Body of pancreas (tissue), 4 donors: Measurements from ENCODE around the gene TOB2. TPM values are rescaled to one million over a fixed set of nuclear protein-coding genes. Genes with fewer than 3 reads are reported as not detected.
A peak's percentile ranks its signal among the peaks of the same experiment; 100 is the strongest.

ENCODE experiments used
- ATAC-seq: fragments of 150-250 bp; one replicate; pipeline ENCODE4 v1.9.1; 2016
- DNase-seq, 4 donors: peaks; one replicate each; pipeline ENCODE4 v3.0.0-alpha.2; 2019
- H3K27ac ChIP-seq, 4 donors: fragments of 200-600 bp; sonication (generic); 1 replicate in 3 of 4; 2 replicates in 1 of 4; pipeline versions ENCODE4 v1.5.1 to v1.6.1; 2016 to 2019; ENCODE audit warnings: mild to moderate bottlenecking in 1 of 4, mixed read lengths in 1 of 4, moderate library complexity in 1 of 4
- H3K27me3 ChIP-seq, 2 donors: fragments of 200-600 bp; sonication (generic); one replicate each; pipeline ENCODE4 v1.6.0; 2016; ENCODE audit warnings: mild to moderate bottlenecking in 1 of 2
- H3K36me3 ChIP-seq, 2 donors: fragments of 200-600 bp; sonication (generic); replicated peaks in 1 of 2; 2 replicates each; pipeline ENCODE4 v1.5.1; 2016; ENCODE audit warnings: low read depth in 2 of 2; ENCODE audit not compliant: insufficient read depth in 1 of 2
- H3K4me1 ChIP-seq: fragments of 200-600 bp; sonication (generic); one replicate; pipeline ENCODE4 v1.6.0; 2016
- H3K4me3 ChIP-seq, 2 donors: fragments of 200-600 bp; sonication (generic); 1 replicate in 1 of 2; 2 replicates in 1 of 2; pipeline ENCODE4 v1.5.1; 2016 to 2019
- H3K9me3 ChIP-seq, 3 donors: fragments of 200-600 bp; sonication (generic); 1 replicate in 2 of 3; 2 replicates in 1 of 3; pipeline ENCODE4 v1.5.1; 2016
- CTCF ChIP-seq, 7 experiments: fragments of 450-650 bp in 4 of 7; fragments of 200-600 bp in 3 of 7; sonication (generic) in 3 of 7; IDR thresholded peaks; one replicate each; pipeline ENCODE4 v1.5.1; 2016 to 2019; ENCODE audit warnings: antibody characterized with exemption in 7 of 7
- POLR2A ChIP-seq, 3 donors: fragments of 450-650 bp; IDR thresholded peaks; one replicate each; pipeline ENCODE4 v1.6.1; 2016; ENCODE audit warnings: antibody characterized with exemption in 3 of 3, mild to moderate bottlenecking in 2 of 3
- WGBS, 2 donors: methylation state at CpG; one replicate each; pipeline ENCODE4 v1.1.5; 2017; 5-methylcytosine and 5-hydroxymethylcytosine counted together
- intact Hi-C: fragments of 100-400 bp; cut with DNase I; formaldehyde crosslinking; loops from one replicate; pipeline ENCODE4 v1.15.1; 2023
- total RNA-seq, 2 donors: library from RNA; depleted of rRNA; stranded (reverse); fragments of >200 nt; gene quantifications; one replicate each; pipeline ENCODE4 v1.1.0, GENCODE V29; 2016

TOB2 gene
- total RNA-seq, 2 donors from 2014 or later: 23.1 to 27.2 TPM

- Histone ChIP-seq H3K36me3 (no peaks in the 10 kb centered on the region), H3K4me3 (no peak overlapping the region), H3K27ac (no peak overlapping the region), H3K27me3 (no peaks in the 10 kb centered on the region), H3K9me3 (no peaks in the 10 kb centered on the region), H3K4me1 (peaks cover 56% of the 10 kb centered on the region)
- DNase-seq: no peak
- TF ChIP-seq POLR2A (IDR thresholded peaks at IDR 0.05) (no peak), CTCF (IDR thresholded peaks at IDR 0.05) (no peak)
- intact Hi-C loops: no loop called here
- WGBS, 2 donors: 90 to 91% methylated on average over 6 of the region's 6 CpGs
- no peak for ATAC-seq
These were observed 28.4 kb upstream of the TOB2 start for GRCh38 chr22:41474872-41475451.

GRCh38 chr22:41471568-41471967 is 25.0 kb upstream of the TOB2 start:
- 48 to 53% methylated on average over 2 of the region's 2 CpGs for WGBS, 2 donors
- Histone ChIP-seq H3K27ac (no peak overlapping the region), H3K4me3 (no peak overlapping the region), H3K9me3 (no peaks in the 10 kb centered on the region), H3K4me1 (peaks cover 62% of the 10 kb centered on the region), H3K36me3 (peaks cover 0 to 2% of the 10 kb centered on the region in 2 donors), H3K27me3 (no peaks in the 10 kb centered on the region)
- intact Hi-C loops: no loop called here
- TF ChIP-seq CTCF (IDR thresholded peaks at IDR 0.05): no peak
- no peak for TF ChIP-seq POLR2A (IDR thresholded peaks at IDR 0.05)
- DNase-seq: no peak
- no peak for ATAC-seq

- Histone ChIP-seq H3K4me3 (no peak overlapping the region), H3K36me3 (peaks cover 0 to 5% of the 10 kb centered on the region in 2 donors), H3K4me1 (peaks cover 61% of the 10 kb centered on the region), H3K9me3 (no peaks in the 10 kb centered on the region), H3K27ac (no peak overlapping the region), H3K27me3 (no peaks in the 10 kb centered on the region)
- ATAC-seq (no peak), DNase-seq (no peak)
- intact Hi-C loops: no loop called here
- TF ChIP-seq POLR2A (IDR thresholded peaks at IDR 0.05) (no peak), CTCF (IDR thresholded peaks at IDR 0.05) (no peak)
- WGBS, 2 donors: 60 to 68% methylated on average over 2 of the region's 2 CpGs
These were observed 24.3 kb upstream of the TOB2 start for GRCh38 chr22:41470886-41471285.

GRCh38 chr22:41469218-41469851 is 22.7 kb upstream of the TOB2 start:
- Histone ChIP-seq H3K27ac (peak overlapping the region; percentile 88 to 95 (median 93)), H3K36me3 (peaks cover 0 to 12% of the 10 kb centered on the region in 2 donors), H3K9me3 (no peaks in the 10 kb centered on the region), H3K27me3 (no peaks in the 10 kb centered on the region), H3K4me3 (peak overlapping the region; percentile 69 to 90), H3K4me1 (peaks cover 55% of the 10 kb centered on the region)
- intact Hi-C loops: no loop called here
- ATAC-seq (peak; percentile 8), DNase-seq (peak in 2 of 4 donors; percentile 29 to 52)
- TF ChIP-seq CTCF (IDR thresholded peaks at IDR 0.05) (no peak), POLR2A (IDR thresholded peaks at IDR 0.05) (no peak)
- 0 to 1% methylated on average over 19 to 30 of the region's 30 CpGs for WGBS, 2 donors
